Measurements from ENCODE around the gene SLC35F3. TPM values are rescaled to one million over a fixed set of nuclear protein-coding genes. Genes with fewer than 3 reads are reported as not detected.

The SLC35F3 gene
- total RNA-seq, 1 donor from 2014 or later = 0.49 TPM

GRCh38 chr1:234265861-234266260 lies 361.4 kb downstream of the SLC35F3 start:
- DNase-seq (ENCODE audit: extremely low spot score in 2 of 2) = peak in 1 of 2 donors; percentile 10

GRCh38 chr1:234270093-234270492 lies 365.6 kb downstream of the SLC35F3 start:
- intact Hi-C loops (cut with DNase I) = no loop called here
- Histone ChIP-seq H3K4me1 (no peaks in the 10 kb centered on the region), H3K27ac (no peak overlapping the region), H3K27me3 (no peaks in the 10 kb centered on the region), H3K36me3 (no peaks in the 10 kb centered on the region), H3K4me3 (no peak overlapping the region), H3K9me3 (no peaks in the 10 kb centered on the region)
- TF ChIP-seq CTCF (IDR thresholded peaks at IDR 0.05) (no peak), POLR2A (IDR thresholded peaks at IDR 0.05) (no peak), POLR2AphosphoS5 (IDR thresholded peaks at IDR 0.05; ENCODE audit: insufficient read depth in 1 of 2, low read depth in 1 of 2) (no peak)
- DNase-seq (ENCODE audit: extremely low spot score in 2 of 2) = peak in 1 of 2 donors; percentile 0

More at GRCh38 chr1:234265861-234266260, 361.4 kb downstream of the SLC35F3 start:
- no peaks in the 10 kb centered on the region for H3K27me3 ChIP-seq
- H3K4me1 ChIP-seq = no peaks in the 10 kb centered on the region
- no peak overlapping the region for H3K27ac ChIP-seq
- TF ChIP-seq POLR2A (IDR thresholded peaks at IDR 0.05) (no peak), POLR2AphosphoS5 (IDR thresholded peaks at IDR 0.05; ENCODE audit: insufficient read depth in 1 of 2, low read depth in 1 of 2) (no peak), CTCF (IDR thresholded peaks at IDR 0.05) (no peak)
- H3K36me3 ChIP-seq = no peaks in the 10 kb centered on the region
- H3K4me3 ChIP-seq = no peak overlapping the region
- intact Hi-C loops (cut with DNase I) = no loop called here
- no peaks in the 10 kb centered on the region for H3K9me3 ChIP-seq

- TF ChIP-seq POLR2A (IDR thresholded peaks at IDR 0.05) (no peak), POLR2AphosphoS5 (IDR thresholded peaks at IDR 0.05; ENCODE audit: insufficient read depth in 1 of 2, low read depth in 1 of 2) (no peak), CTCF (IDR thresholded peaks at IDR 0.05) (no peak)
- Histone ChIP-seq H3K27ac (no peak overlapping the region), H3K36me3 (no peaks in the 10 kb centered on the region), H3K4me3 (no peak overlapping the region), H3K9me3 (no peaks in the 10 kb centered on the region), H3K27me3 (no peaks in the 10 kb centered on the region), H3K4me1 (no peaks in the 10 kb centered on the region)
- peak; percentile 34 to 56 for DNase-seq (ENCODE audit: extremely low spot score in 2 of 2)
- intact Hi-C loops (cut with DNase I) = no loop called here
These were observed 366.2 kb downstream of the SLC35F3 start for GRCh38 chr1:234270581-234271242.

GRCh38 chr1:234271243-234271606 lies 366.7 kb downstream of the SLC35F3 start:
- H3K27ac ChIP-seq = no peak overlapping the region
- H3K9me3 ChIP-seq = no peaks in the 10 kb centered on the region
- no peak overlapping the region for H3K4me3 ChIP-seq
- no peak for DNase-seq (ENCODE audit: extremely low spot score in 2 of 2)
- H3K4me1 ChIP-seq = no peaks in the 10 kb centered on the region
- no peak for TF ChIP-seq POLR2A (IDR thresholded peaks at IDR 0.05)
- no peak for TF ChIP-seq CTCF (IDR thresholded peaks at IDR 0.05)
- no peak for TF ChIP-seq POLR2AphosphoS5 (IDR thresholded peaks at IDR 0.05; ENCODE audit: insufficient read depth in 1 of 2, low read depth in 1 of 2)
- no peaks in the 10 kb centered on the region for H3K36me3 ChIP-seq
- no peaks in the 10 kb centered on the region for H3K27me3 ChIP-seq
- intact Hi-C loops (cut with DNase I) = no loop called here

- Histone ChIP-seq H3K9me3 (no peaks in the 10 kb centered on the region), H3K27ac (no peak overlapping the region), H3K27me3 (no peaks in the 10 kb centered on the region), H3K4me3 (no peak overlapping the region), H3K36me3 (no peaks in the 10 kb centered on the region), H3K4me1 (no peaks in the 10 kb centered on the region)
- intact Hi-C loops (cut with DNase I) = no loop called here
- TF ChIP-seq CTCF (IDR thresholded peaks at IDR 0.05) = no peak
- peak in 1 of 2 donors; percentile 64 for DNase-seq (ENCODE audit: extremely low spot score in 2 of 2)
These were observed 368.3 kb downstream of the SLC35F3 start for GRCh38 chr1:234272656-234273312.
